HK-2 (cell line): ENCODE measurements around the gene DKK2.

Experiments used
- DNase-seq: peaks from one replicate; pipeline ENCODE4 v3.0.0-alpha.2; 2018; ENCODE audit not compliant: unreplicated experiment

DKK2 gene

DNA sequence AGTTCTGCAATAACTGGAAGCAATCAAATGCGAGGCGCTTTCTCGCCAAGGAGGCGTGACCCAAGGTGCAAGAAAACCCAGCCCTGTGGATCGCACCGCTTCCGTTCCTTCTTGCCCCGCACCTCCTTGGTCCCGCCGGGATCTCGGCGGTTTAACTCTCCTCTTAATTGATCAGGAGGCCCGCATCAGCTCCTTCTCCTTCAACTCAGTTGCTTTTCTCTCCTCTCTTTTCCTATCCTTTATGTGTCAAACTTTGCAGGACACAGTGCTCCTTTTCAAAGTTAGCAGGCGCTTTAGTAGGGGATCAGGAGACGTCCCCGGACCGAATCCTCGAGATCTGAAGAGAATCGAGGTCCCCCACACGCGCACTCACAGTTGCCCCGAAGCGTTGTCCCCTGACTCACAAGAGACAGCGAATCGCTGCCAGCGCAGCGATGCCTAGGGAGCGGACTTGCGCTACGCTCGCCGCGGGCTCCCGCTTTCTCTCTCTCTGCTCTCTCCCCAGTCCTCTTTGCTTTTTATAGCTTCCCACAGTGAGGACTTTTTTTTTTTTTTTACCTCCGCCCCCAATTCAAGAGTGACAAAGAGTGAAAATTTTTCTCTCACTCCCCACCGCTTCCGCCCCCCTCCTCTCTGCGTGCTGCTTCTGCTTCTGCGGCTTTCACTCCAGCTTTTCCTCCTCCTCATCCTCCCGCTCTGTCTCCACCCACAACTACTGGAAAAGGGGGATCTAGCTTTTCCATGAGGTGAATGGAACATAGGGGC is at the start of gene DKK2:
Gene DKK2 (minus strand): TSS at position 495 of the 765 bp plus-strand sequence. CDS start 722 bp downstream, outside the sequence.
- peak; percentile 28 for DNase-seq

DNA sequence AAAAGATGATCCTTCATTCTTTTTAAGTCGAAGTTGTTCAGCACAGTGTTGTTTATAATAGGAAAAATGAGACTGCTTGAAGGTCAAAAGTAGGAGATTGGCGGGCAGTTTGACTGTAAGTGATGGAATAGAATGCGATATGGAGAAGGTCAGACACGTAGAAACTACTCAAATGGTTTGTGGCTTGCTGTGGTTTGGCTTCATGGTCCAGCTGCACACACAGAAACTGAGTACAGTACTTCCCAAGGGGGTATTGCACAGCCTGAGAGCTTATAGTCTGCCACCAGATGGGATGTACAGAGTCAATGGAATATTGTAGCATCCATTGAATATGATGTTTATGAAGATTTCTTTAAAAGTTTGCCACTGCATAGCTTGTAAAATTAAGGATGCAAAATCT is 41.1 kb upstream of the DKK2 start:
- no peak for DNase-seq

- DNase-seq, result no peak
Measured at GRCh38 chr4:107072836-107073736, 37.0 kb upstream of the DKK2 start.

DNA sequence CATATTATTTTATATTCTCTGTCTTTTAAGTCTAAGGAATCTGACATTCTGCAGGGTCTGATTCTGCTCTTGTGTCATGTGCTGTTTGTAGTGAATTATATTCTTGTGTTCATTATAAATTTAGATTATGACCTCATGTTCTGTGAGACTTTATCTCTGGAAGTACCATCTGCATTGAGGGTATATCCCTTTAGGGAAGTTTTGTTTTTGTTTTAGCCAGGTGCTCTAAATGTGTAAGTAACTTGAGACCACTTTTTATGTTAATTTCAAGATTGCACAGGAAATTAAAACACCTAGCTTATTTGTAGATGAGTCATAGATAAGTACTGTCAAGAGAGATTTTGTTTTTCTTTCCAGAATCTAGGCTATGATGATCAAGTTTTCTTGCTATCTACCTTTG is 35.0 kb upstream of the DKK2 start:
- DNase-seq, result no peak

GRCh38 chr4:107069049-107069448 is 32.9 kb upstream of the DKK2 start:
- no peak for DNase-seq

DNA sequence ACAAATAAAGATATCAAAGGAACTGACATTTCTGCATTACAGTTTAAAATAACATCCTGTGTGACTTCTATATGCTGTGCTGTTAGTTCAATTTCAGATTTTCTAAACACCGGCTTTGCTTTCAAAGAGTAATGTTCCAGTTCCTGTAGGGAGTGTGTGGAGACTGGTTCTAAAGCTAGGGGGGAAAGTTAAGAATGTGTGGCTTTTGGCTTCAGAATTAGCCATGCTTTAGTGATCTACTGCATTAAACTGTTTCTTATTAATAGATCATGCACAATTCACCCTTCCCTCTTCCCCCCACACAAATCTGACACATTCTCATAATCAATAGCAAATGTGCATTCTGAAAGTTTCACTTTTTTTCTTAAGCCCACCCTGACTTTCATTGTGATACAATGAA is 32.0 kb upstream of the DKK2 start:
- no peak for DNase-seq

- DNase-seq, result no peak
Measured at GRCh38 chr4:107066621-107067020, 30.5 kb upstream of the DKK2 start.

DNA sequence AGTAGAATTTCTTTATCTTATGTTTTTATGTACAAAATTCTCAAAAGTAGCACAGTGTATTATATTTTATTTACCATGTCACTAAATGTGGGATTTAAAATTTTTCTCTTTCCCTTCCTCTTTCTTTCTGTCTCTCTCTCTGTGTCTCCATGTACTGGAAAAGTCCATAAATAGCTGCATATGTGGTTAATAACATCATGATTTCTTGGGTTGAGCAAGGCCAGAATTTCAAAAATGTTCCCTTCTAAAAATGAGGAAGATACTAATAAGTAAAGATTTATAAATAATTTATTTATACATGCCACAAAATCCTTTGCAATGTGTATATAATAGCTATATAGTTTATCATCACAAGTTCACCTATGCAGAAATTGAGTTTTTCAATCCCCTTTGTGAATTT is 29.1 kb upstream of the DKK2 start:
- no peak for DNase-seq

GRCh38 chr4:107060388-107060787 is 24.3 kb upstream of the DKK2 start:
- no peak for DNase-seq

GRCh38 chr4:107058828-107059227 is 22.7 kb upstream of the DKK2 start:
- no peak for DNase-seq

DNA sequence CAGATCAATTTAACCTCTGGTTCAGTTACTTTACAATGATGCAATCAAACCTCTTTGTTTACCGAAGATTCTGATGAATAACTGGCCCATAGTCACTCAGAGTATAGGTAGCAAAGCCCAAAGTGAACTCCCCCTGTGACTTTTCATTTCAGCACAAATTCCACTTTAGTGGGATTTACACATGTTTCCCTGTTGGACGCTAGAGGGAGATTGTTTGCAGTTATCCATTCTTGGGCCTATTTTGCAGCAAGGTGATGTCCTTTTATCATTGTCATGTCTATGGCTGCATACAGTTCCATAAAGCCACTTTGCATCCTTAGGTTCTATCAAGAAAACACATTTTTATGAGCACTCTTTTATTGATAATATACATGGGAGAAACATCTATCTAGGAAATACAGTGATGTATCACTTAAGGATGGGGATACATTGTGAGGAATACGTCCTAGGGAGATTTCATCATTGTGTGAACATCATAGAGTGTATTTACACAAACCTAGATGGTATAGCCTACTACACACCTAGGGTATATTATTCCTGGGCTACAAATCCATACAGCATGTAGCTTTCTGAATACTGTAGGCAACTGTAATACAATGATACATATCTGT is 14.5 kb upstream of the DKK2 start:
- DNase-seq, result no peak

DNA sequence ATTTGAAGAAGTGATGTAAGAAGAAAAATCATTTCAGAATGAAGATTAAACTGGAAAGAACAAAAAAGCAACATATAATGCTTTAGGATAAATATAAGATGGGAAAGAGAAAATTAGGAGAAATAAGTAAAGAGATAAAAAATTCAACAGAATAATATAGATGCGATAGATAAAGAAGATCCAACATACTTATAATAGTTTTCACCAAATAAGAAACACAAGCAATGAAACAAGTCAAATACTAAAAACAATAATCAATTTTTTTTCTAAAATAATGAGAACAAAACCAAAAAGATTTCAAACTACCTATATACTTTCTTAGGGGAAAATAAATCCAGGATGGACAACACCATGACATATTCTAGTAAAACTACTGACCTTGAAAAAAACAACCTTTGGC is 10.1 kb upstream of the DKK2 start:
- no peak for DNase-seq

DNA sequence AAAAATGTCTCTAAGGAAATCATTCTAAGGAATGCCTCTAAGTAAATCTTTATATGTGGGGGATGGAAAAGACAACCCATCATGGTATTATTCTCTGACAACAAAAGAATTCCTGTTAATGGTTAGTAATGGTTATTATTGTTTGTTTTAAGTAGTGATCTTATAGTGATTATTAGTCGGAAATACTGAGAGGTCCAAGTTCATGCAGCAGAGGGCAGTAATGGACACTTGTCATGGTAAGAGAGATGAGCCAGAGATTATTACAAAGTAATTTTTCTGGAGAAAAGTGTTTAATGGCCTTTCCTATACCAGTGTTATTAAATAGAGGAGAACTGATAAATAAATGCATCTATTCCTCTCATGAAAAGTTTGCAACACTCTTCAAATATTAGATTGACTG is 8.1 kb upstream of the DKK2 start:
- no peak for DNase-seq

DNA sequence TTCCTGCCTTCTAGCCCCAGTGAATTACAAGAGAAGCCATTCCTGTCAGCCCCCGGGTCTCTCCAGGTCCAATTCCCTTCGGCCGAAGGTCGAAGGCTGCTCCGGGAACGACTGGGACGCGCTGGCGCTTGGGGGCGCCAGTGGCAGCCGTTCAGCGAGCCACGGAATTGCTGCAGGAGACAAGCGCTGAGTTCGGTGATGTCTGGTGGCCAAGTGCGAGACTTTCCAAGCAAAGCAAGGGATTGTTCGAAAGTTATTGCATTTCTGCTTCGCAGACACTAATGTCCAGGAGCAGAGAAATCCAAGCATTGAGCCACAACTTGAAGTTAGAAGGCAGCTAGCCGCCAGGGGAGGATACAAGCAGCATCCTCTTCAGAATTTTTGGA is 1.1 kb upstream of the DKK2 start:
- peak; percentile 32 for DNase-seq

DNA sequence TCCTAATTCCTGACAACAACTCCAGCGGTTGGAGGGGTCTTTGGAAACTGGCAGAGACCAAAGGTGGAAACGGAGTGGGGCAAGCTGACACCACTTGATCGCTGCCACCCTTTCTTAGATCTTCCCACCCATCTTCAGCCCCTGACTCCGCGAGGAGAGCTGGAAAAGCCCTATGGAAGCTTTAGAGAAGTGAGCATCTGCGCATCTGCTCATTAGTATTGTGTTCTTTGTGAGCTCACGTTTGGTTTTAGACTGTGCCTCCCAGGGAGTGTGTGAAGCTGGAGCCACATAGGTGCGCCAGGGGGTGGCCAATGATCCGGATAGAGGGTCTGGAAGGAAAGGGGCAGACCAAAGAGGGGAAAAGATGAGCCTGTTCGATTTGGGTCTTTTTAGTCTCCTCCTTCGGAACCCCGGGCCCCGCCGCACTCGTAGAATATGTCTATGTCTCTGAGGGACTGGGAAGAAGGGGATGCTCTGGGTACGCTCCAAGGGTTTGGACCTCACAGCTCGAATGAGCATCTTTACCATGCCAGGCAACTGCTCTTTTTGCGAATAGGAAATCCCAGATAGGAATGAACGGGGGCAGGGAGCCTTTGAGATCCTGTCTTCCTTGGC is 578 bp upstream of the DKK2 start:
- DNase-seq, result no peak

DNA sequence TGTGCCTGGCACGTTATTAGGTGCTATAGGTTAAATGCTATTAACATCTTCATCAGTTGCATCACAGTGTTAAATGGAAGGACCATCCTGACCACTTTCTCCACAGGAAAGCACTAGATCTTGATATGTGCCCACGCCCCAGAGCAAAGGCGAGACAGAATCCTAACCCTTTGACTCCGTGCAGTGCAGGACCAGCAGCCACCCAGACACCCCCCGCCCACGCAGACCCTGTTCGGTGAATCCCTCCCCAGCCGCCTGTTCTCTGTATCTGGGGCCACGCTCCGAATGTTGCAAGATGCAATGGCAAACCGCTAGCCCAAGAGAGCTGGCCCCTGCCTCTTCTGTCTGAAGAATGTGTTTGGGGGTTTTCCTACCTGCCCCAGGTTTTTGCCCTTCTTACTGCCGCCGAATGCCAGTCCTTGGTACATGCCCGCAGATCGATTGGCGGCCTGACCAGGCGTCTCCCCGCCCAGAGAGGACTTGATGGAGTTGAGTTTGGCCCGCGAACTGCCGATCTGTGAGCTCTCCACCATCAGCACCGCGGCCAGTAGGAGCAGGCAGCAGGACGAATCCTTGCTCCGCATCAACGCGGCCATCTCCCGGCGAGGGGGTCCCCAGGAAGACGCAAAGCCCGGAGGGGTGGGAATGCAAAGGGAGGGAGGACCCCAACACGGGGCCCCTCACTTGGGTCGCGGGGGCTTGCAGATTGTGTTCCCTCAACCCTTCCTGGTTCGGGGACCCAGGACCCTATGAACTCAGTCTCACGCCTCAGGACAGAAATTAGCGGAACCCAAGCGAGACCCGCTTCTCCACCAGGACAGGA is 906 bp downstream of the DKK2 start:
- DNase-seq, result no peak

DNA sequence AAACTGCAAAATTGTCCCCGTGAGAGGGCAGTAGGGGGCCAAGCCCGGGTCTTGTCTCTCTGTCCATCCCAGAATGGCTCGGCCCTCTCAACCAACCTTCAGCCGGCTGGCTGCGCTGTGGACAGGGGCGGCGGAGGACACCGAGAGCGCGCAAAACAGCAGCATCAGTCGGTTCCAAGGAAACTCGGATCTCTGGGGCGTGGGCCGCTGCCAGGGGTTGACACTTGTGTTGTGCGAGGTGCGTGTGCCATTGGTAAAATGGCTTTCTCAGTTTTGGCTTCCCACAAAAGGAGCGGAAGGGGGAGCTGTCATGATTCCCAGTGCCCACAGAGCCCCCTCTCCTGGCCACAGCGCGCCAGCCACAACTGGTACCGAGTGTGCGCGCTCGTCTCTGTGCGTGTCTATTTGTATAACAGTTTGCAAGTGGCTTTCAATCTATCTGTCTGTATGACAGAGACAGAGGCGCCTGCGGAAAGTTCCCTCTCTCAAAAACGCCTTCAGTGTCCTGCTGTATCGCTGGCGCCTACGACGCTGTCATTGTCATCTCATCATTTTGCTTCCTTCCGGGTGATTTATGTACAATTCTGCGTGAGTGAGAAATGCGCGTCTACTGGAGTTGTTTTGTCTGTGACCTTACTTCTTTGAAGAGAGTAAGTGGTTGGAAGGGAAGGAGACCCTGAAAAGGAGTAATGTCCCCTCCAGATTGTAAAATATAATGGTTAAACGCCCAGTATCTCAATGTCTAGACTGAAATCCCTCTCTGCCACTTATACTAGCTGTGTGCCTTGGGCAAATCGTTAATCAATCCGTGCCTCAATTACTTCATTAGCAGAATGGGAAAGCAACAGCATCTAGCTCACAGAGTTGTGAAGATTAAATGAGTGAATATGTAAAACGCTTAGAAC is 1.8 kb downstream of the DKK2 start:
- DNase-seq, result no peak

- no peak for DNase-seq
Measured at GRCh38 chr4:107027379-107027778, 8.7 kb downstream of the DKK2 start.

- DNase-seq, result no peak
Measured at GRCh38 chr4:107018344-107018735, 17.8 kb downstream of the DKK2 start.
